Measurements from ENCODE around the gene STK10. TPM values are rescaled to one million over a fixed set of nuclear protein-coding genes. Genes with fewer than 3 reads are reported as not detected.

Gene STK10
- total RNA-seq, 2 donors from 2014 or later = 140 to 158 TPM

DNA sequence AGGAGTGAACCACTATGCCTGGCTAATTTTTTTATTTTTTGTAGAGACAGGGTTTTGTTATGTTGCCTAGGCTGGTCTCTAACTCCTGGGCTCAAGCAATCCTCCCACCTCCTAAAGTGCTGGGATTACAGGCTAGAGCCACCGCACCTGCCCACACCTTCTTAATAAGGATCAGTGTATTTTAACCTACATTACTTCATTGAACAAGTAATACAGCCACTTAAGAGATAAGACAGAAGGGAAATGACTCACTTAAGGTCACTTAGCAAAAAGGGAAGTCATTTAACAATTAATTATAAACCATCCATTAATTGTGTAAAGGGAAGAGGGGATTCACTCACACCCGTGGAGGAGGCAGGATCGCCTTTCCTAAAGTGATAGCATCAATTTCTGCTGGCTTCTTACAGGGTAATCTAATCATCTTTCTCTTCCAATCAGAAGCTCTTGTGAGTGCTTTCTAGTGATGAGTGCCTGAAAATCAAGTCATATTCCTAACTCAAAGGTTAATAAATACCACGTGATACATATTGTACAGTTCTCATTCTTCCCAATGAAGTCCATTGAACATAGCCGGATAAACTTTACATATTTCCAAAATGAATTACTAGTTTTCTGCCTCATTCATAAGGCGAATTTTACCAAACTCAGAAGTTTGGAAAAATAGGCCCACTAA is 185.0 kb downstream of the STK10 start:
- peak overlapping the region; percentile 80 for H3K27ac Mint-ChIP-seq

DNA sequence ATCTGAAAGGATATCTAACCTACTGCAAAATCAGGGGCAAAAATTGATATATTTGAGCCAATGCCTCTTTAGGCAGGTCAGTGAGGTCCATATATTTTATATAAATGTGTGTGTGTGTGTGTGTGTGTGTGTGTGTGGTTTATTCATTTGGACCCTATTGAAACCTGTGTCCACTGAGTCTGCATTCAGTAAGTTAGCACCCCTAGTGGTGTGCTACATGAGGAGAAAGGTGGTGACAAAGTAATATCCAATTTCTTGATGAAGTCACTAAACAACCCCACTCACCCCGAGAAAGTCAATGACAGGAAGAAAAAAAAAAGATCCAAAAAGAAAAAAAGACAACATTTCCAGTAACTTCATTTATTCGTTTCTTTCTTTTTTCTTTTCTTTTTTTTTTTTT is 185.7 kb downstream of the STK10 start:
- Mint-ChIP-seq H3K4me3 (peak overlapping the region; percentile 69), H3K4me1 (peaks cover 49% of the 10 kb centered on the region), H3K9me3 (no peaks in the 10 kb centered on the region), H3K36me3 (ENCODE audit: low read depth) (peaks cover 54% of the 10 kb centered on the region), H3K27me3 (no peaks in the 10 kb centered on the region), H3K27ac (peak overlapping the region; percentile 80)
- no peak for ATAC-seq (replicated peaks)

More for the DNA sequence above, 185.0 kb downstream of the STK10 start:
- no peak for ATAC-seq (replicated peaks)
- no peaks in the 10 kb centered on the region for H3K9me3 Mint-ChIP-seq
- H3K36me3 Mint-ChIP-seq (ENCODE audit: low read depth) = peaks cover 48% of the 10 kb centered on the region
- H3K4me1 Mint-ChIP-seq = peaks cover 55% of the 10 kb centered on the region
- peak overlapping the region; percentile 69 for H3K4me3 Mint-ChIP-seq
- no peaks in the 10 kb centered on the region for H3K27me3 Mint-ChIP-seq

- Mint-ChIP-seq H3K27ac (peak overlapping the region; percentile 30), H3K36me3 (ENCODE audit: low read depth) (peaks cover 60% of the 10 kb centered on the region), H3K9me3 (no peaks in the 10 kb centered on the region), H3K4me3 (peak overlapping the region; percentile 38), H3K27me3 (no peaks in the 10 kb centered on the region), H3K4me1 (peaks cover 40% of the 10 kb centered on the region)
- ATAC-seq (replicated peaks) = no peak
Observed at GRCh38 chr5:171999877-172000276, 188.1 kb downstream of the STK10 start.

- Mint-ChIP-seq H3K4me1 (peaks cover 37% of the 10 kb centered on the region), H3K36me3 (ENCODE audit: low read depth) (peaks cover 60% of the 10 kb centered on the region), H3K27ac (peak overlapping the region; percentile 30), H3K27me3 (no peaks in the 10 kb centered on the region), H3K9me3 (no peaks in the 10 kb centered on the region), H3K4me3 (no peak overlapping the region)
- ATAC-seq (replicated peaks) = peak; percentile 71
Observed at GRCh38 chr5:171999100-171999499, 188.9 kb downstream of the STK10 start.

DNA sequence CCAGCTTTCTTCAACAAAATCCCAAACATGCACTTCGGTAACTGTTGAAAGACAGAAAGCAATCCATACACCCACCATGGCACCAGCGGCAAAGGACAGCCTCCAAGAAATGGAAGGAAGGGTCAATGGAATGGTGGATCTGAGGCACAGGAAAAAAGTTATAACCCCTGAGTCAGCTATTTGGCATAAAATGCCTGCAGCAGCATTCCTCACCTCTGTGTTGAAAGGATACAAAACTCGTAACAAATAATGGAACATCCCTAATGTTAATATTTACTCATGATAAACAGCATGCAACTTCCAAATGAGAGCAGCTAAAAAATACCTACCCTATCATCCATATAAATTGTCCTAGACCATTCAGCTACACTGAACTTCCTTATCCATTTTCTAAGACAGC is 191.0 kb downstream of the STK10 start:
- no peak overlapping the region for H3K27ac Mint-ChIP-seq
- ATAC-seq (replicated peaks) = no peak
- H3K36me3 Mint-ChIP-seq (ENCODE audit: low read depth) = peaks cover 55% of the 10 kb centered on the region
- H3K4me3 Mint-ChIP-seq = no peak overlapping the region
- H3K27me3 Mint-ChIP-seq = no peaks in the 10 kb centered on the region
- no peaks in the 10 kb centered on the region for H3K9me3 Mint-ChIP-seq
- H3K4me1 Mint-ChIP-seq = peaks cover 25% of the 10 kb centered on the region

GRCh38 chr5:171992813-171993212 is 195.2 kb downstream of the STK10 start:
- ATAC-seq (replicated peaks) = no peak
- Mint-ChIP-seq H3K27ac (no peak overlapping the region), H3K9me3 (no peaks in the 10 kb centered on the region), H3K4me1 (peaks cover 20% of the 10 kb centered on the region), H3K4me3 (no peak overlapping the region), H3K36me3 (ENCODE audit: low read depth) (peaks cover 80% of the 10 kb centered on the region), H3K27me3 (no peaks in the 10 kb centered on the region)

- Mint-ChIP-seq H3K36me3 (ENCODE audit: low read depth) (peaks cover 80% of the 10 kb centered on the region), H3K9me3 (no peaks in the 10 kb centered on the region), H3K27ac (no peak overlapping the region), H3K4me3 (no peak overlapping the region), H3K27me3 (no peaks in the 10 kb centered on the region), H3K4me1 (peaks cover 25% of the 10 kb centered on the region)
- ATAC-seq (replicated peaks) = no peak
Observed at GRCh38 chr5:171992305-171992704, 195.7 kb downstream of the STK10 start.

Other genes with a start within 250 kb of the STK10 start
- 10 to 100 TPM; 48.1 to 51.4 TPM for gene FBXW11, start 181.6 kb downstream of the STK10 start, total RNA-seq
- gene EFCAB9, start 5.9 kb upstream of the STK10 start, total RNA-seq = not detected
- gene UBTD2, start 95.5 kb upstream of the STK10 start, total RNA-seq = 1 to 10 TPM; 7.7 to 8.3 TPM